ENCODE results near the gene CSTPP1.

DNA sequence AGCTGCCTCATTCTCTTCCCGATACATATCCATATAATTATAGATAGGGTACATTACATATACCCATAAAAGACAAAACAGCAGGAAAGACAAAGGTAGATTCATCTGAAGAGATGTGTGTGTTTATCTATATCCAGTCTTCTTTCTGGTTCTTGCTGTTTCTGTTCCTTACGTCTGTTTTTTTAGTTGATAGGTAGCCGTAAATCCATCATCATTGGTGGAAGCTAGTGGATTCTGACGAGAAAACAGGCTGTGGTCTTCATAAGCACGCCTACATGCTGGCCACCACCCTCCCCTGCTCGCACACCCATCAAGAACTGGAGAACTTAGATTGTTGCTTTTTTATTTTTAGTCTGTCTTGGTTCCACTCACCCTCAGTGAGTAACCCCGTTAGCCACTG, 188.5 kb downstream of the CSTPP1 start:
- TF ChIP-seq CTCF (IDR thresholded peaks at IDR 0.05) = no peak
- TF ChIP-seq EZH2 (IDR thresholded peaks at IDR 0.05; ENCODE audit: borderline replicate concordance, insufficient read depth, low read depth, low read length, poor library complexity, severe bottlenecking) = no peak
